Measurements from ENCODE around the gene PDHX.

PDHX gene

DNA sequence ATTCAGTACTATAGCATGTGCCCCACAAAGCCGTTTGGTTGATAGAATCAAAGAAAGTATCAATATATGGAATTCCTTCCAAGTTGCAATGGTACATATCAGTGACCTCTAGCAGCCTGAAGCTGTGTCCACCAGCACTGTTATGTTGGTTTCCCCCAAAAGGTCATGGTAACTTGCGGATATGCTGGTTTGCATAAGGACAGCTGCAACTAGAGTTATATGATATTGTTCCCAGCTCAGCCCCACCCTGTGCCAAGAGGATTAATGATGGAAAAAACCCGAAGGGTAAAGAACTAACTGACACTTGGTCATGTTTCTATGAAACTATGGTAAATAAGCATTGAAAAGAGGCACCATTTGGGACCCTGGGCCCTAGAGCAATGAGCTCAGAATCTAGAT lies 93.5 kb downstream of the PDHX start:
- ChIA-PET POLR2A (ENCODE audit: low non-redundant PET) (no interaction called here), CTCF (interaction anchor here (0.6 to 0.9 kb wide), 2 partner anchors 20 to 159 kb away, joined by 3 to 4 read pairs; no protein-coding TSS in a partner anchor)

DNA sequence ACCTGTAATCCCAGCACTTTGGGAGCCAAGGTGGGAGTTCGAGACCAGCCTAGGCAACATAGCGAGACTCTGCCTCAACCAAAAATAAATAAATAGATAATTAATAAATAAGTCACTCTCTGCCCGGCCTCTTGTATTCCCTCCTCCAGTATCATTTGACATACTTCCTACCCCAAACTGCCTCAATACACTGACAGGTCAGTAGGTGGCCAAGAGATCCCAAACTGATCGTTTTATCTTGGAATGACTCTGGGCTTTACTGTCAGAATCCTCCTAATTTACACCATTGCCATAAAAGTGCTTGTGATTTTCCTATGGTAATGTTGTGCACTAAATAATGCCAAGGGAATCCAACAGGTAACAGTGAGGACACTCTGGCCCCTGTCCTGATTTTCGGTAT lies 94.2 kb downstream of the PDHX start:
- TF ChIP-seq, protein P1, sequence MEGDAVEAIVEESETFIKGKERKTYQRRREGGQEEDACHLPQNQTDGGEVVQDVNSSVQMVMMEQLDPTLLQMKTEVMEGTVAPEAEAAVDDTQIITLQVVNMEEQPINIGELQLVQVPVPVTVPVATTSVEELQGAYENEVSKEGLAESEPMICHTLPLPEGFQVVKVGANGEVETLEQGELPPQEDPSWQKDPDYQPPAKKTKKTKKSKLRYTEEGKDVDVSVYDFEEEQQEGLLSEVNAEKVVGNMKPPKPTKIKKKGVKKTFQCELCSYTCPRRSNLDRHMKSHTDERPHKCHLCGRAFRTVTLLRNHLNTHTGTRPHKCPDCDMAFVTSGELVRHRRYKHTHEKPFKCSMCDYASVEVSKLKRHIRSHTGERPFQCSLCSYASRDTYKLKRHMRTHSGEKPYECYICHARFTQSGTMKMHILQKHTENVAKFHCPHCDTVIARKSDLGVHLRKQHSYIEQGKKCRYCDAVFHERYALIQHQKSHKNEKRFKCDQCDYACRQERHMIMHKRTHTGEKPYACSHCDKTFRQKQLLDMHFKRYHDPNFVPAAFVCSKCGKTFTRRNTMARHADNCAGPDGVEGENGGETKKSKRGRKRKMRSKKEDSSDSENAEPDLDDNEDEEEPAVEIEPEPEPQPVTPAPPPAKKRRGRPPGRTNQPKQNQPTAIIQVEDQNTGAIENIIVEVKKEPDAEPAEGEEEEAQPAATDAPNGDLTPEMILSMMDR (conservative IDR thresholded peaks at IDR 0.05; ENCODE audit: low read depth) = no peak
- DNase-seq (ENCODE audit: low spot score) = no peak
- ChIA-PET CTCF (no interaction called here), POLR2A (ENCODE audit: low non-redundant PET) (no interaction called here)
- H3K27ac ChIP-seq = peak overlapping the region; percentile 62

More for the DNA sequence above, 93.5 kb downstream of the PDHX start:
- peak overlapping the region; percentile 62 for H3K27ac ChIP-seq
- no peak for DNase-seq (ENCODE audit: low spot score)
- TF ChIP-seq, protein P1 (conservative IDR thresholded peaks at IDR 0.05; ENCODE audit: low read depth) = no peak

DNA sequence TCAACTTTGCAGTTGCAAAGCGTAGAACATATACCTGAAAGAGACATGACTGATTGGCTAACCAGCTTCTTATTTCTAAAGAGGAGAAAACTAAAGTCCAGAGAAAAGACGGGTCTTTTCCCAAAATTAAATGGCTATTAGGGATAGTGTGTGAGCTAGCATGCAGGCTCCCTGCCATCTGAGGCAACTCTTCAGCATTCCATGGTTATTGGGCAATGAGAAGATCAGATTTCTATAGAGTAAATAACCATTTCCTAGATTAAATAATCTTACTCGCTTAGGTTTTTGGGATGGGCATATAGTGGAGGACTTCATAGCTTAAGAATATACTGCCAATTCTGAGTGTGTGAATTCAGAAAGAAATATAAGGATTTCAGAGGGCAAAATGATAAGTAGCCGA lies 95.0 kb downstream of the PDHX start:
- TF ChIP-seq, protein P1 (conservative IDR thresholded peaks at IDR 0.05; ENCODE audit: low read depth) = no peak
- no peak for DNase-seq (ENCODE audit: low spot score)
- POLR2A ChIA-PET (ENCODE audit: low non-redundant PET) = no interaction called here
- H3K27ac ChIP-seq = no peak overlapping the region
- CTCF ChIA-PET = no interaction called here

DNA sequence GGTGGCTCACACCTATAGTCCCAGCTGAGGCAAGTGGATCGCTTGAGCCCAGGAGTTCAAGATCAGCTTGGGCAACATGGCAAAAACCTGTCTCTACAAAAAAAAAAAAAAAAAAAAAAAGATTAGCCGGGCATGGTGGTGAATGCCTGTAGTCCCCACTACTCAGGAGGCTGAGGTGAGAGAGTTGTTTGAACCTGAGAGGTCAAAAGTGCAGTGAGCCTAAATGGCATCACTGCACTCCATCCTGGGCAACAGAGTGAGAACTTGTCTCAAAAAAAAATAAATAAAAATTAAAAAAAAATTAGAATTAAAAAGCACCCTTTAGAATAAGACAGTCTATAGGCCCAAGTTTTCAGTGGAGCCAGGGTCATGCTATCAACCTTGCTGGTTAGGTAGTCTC lies 95.5 kb downstream of the PDHX start:
- no peak overlapping the region for H3K27ac ChIP-seq
- TF ChIP-seq, protein P1 (conservative IDR thresholded peaks at IDR 0.05; ENCODE audit: low read depth) = no peak
- CTCF ChIA-PET = no interaction called here
- no peak for DNase-seq (ENCODE audit: low spot score)
- POLR2A ChIA-PET (ENCODE audit: low non-redundant PET) = no interaction called here

- DNase-seq (ENCODE audit: low spot score) = no peak
- TF ChIP-seq, protein P1 (conservative IDR thresholded peaks at IDR 0.05; ENCODE audit: low read depth) = no peak
- POLR2A ChIA-PET (ENCODE audit: low non-redundant PET) = no interaction called here
- no peak overlapping the region for H3K27ac ChIP-seq
- CTCF ChIA-PET = interaction anchor here (0.6 kb wide), 1 partner anchor 106 kb away, joined by 5 read pairs; no protein-coding TSS in a partner anchor
These were observed 96.2 kb downstream of the PDHX start for GRCh38 chr11:35012467-35013191.

DNA sequence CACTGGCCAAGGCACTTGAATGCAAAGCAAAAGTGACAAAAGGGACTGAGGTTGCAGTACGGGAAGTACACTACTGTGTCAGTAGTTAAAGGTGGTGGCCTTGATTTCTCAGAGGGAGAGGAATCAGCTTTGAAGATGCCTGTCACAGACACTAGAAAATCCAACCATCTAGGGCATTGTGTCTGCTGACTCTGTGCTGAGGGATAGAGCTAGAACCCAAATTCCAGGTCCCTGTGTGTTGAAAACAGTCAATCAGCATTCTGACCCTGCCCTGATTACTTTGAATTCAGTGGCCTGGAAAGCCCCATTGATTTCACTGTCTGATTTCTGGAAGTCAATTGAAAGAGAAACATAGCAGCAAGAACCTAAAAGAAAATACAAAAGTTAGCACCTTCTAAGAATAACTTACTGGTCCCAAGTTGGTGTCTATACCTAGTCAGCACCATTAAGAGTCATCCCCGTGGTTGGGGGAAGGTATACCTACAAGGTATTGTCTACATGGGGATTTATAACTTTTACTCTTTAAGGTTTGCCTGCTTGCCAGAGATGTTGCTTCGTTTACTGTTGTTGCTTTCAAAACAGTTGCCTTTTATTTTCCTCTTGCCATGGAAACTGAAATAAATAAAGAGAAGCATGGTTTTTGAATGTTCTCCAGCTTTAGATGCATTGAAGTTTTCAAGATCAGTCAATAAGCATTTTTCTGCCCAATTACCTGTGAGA lies 97.3 kb downstream of the PDHX start:
- DNase-seq (ENCODE audit: low spot score) = no peak
- CTCF ChIA-PET = no interaction called here
- no peak overlapping the region for H3K27ac ChIP-seq
- TF ChIP-seq, protein P1 (conservative IDR thresholded peaks at IDR 0.05; ENCODE audit: low read depth) = no peak
- POLR2A ChIA-PET (ENCODE audit: low non-redundant PET) = no interaction called here

Data from RWPE1 (cell line).